GM21381 (cell line): Measurements from ENCODE around the gene HABP4.
"Not testable (repeated sequence)": the region's sequence is repeated elsewhere in the genome, so short reads cannot be mapped to it uniquely, and the experiment has no call there.

Experiments
- ATAC-seq: cut with Tn5 transposase; IDR thresholded peaks from one replicate; pipeline ENCODE4 v1.9.1; 2021; ENCODE audit warnings: mild to moderate bottlenecking, moderate library complexity; ENCODE audit not compliant: unreplicated experiment

The HABP4 gene

GRCh38 chr9:96495341-96495740 lies 45.4 kb downstream of the HABP4 start:
- ATAC-seq: no peak

- ATAC-seq: no peak
These were observed 46.6 kb downstream of the HABP4 start for GRCh38 chr9:96496368-96497116.

- ATAC-seq: no peak
These were observed 47.1 kb downstream of the HABP4 start for GRCh38 chr9:96497117-96497399.

GRCh38 chr9:96498796-96499195 lies 48.8 kb downstream of the HABP4 start:
- ATAC-seq: no peak

- no peak for ATAC-seq
These were observed 49.3 kb downstream of the HABP4 start for GRCh38 chr9:96499257-96499656.

GRCh38 chr9:96500696-96501632 lies 51.0 kb downstream of the HABP4 start:
- no peak for ATAC-seq

- ATAC-seq: no peak
These were observed 51.9 kb downstream of the HABP4 start for GRCh38 chr9:96501633-96502538.

GRCh38 chr9:96502539-96503373 lies 52.8 kb downstream of the HABP4 start:
- ATAC-seq: no peak

- not testable (repeated sequence) for ATAC-seq
These were observed 53.4 kb downstream of the HABP4 start for GRCh38 chr9:96503374-96503748.

- no peak for ATAC-seq
These were observed 53.9 kb downstream of the HABP4 start for GRCh38 chr9:96503918-96504317.

- ATAC-seq: no peak
These were observed 55.5 kb downstream of the HABP4 start for GRCh38 chr9:96505316-96505991.

GRCh38 chr9:96508227-96508940 lies 58.4 kb downstream of the HABP4 start:
- no peak for ATAC-seq

GRCh38 chr9:96509026-96509425 lies 59.1 kb downstream of the HABP4 start:
- no peak for ATAC-seq

GRCh38 chr9:96509848-96510247 lies 59.9 kb downstream of the HABP4 start:
- no peak for ATAC-seq

GRCh38 chr9:96510258-96510657 lies 60.3 kb downstream of the HABP4 start:
- ATAC-seq: no peak

- no peak for ATAC-seq
These were observed 62.3 kb downstream of the HABP4 start for GRCh38 chr9:96512240-96512639.

- no peak for ATAC-seq
These were observed 63.7 kb downstream of the HABP4 start for GRCh38 chr9:96513622-96514021.

- ATAC-seq: no peak
These were observed 64.3 kb downstream of the HABP4 start for GRCh38 chr9:96514108-96514799.

- no peak for ATAC-seq
These were observed 64.8 kb downstream of the HABP4 start for GRCh38 chr9:96514800-96515158.
